ENCODE data around the gene TJP3.

- TF ChIP-seq POLR2A (IDR thresholded peaks at IDR 0.05), result no peak
- no peak for TF ChIP-seq CTCF (IDR thresholded peaks at IDR 0.05)
Observed at GRCh38 chr19:3661284-3662238, 46.6 kb upstream of the TJP3 start.
